Liver (tissue), 9 donors: ENCODE results near the gene AHCY. TPM values are rescaled to one million over a fixed set of nuclear protein-coding genes. Genes with fewer than 3 reads are reported as not detected.

Experiments used
- DNase-seq: peaks from one replicate; pipeline ENCODE4 v3.0.0-alpha.2; 2017; ENCODE audit warnings: low spot score
- H3K27ac ChIP-seq, 2 donors: one replicate each; pipeline ENCODE4 v1.7.0; 2013; ENCODE audit warnings: inconsistent platforms in 2 of 2, low read length in 2 of 2, control low read depth in 1 of 2, low read depth in 1 of 2, mild to moderate bottlenecking in 1 of 2
- H3K27me3 ChIP-seq, 4 donors: one replicate each; pipeline versions ENCODE4 v1.6.1 to v1.7.0; 2013; ENCODE audit warnings: low read length in 3 of 4, inconsistent platforms in 1 of 4, mild to moderate bottlenecking in 1 of 4, moderate library complexity in 1 of 4; ENCODE audit not compliant: control insufficient read depth in 4 of 4, insufficient read depth in 4 of 4
- H3K36me3 ChIP-seq, 4 donors: one replicate each; pipeline versions ENCODE4 v1.6.1 to v1.7.0; 2013; ENCODE audit warnings: low read length in 3 of 4, mild to moderate bottlenecking in 3 of 4, low read depth in 1 of 4, moderate library complexity in 1 of 4; ENCODE audit not compliant: control insufficient read depth in 4 of 4, insufficient read depth in 3 of 4
- H3K4me1 ChIP-seq, 4 donors: one replicate each; pipeline versions ENCODE4 v1.6.1 to v1.7.0; 2013; ENCODE audit warnings: low read length in 3 of 4, mild to moderate bottlenecking in 3 of 4, moderate library complexity in 1 of 4; ENCODE audit not compliant: control insufficient read depth in 4 of 4, insufficient read depth in 4 of 4
- H3K4me3 ChIP-seq, 3 donors: one replicate each; pipeline versions ENCODE4 v1.6.1 to v1.7.0; 2013; ENCODE audit warnings: low read length in 3 of 3, control low read depth in 1 of 3, low read depth in 1 of 3, mild to moderate bottlenecking in 1 of 3
- H3K9ac ChIP-seq, 2 donors: one replicate each; pipeline ENCODE4 v1.7.0; 2013; ENCODE audit warnings: low read length in 2 of 2, mild to moderate bottlenecking in 2 of 2, moderate library complexity in 2 of 2, control low read depth in 1 of 2, low read depth in 1 of 2
- H3K9me3 ChIP-seq, 4 donors: one replicate each; pipeline versions ENCODE4 v1.6.1 to v1.7.0; 2013; ENCODE audit warnings: low read length in 3 of 4; ENCODE audit not compliant: control insufficient read depth in 4 of 4
- CTCF ChIP-seq: fragments of 150-350 bp; IDR thresholded peaks from 2 replicates; pipeline ENCODE4 v1.5.1; 2017; ENCODE audit warnings: improper control_type of control experiment, low read depth, low read length; ENCODE audit not compliant: missing input control
- EGR1 ChIP-seq, 2 donors: IDR thresholded peaks; 2 replicates each; pipeline ENCODE4 v1.6.1; 2016 to 2018; ENCODE audit warnings: antibody characterized with exemption in 2 of 2, low read depth in 2 of 2
- FOXA1 ChIP-seq: IDR thresholded peaks from 2 replicates; pipeline ENCODE4 v1.6.1; 2016; ENCODE audit warnings: antibody characterized with exemption
- FOXA2 ChIP-seq: IDR thresholded peaks from 2 replicates; pipeline ENCODE4 v1.6.1; 2016; ENCODE audit warnings: antibody characterized with exemption
- GABPA ChIP-seq, 2 donors: IDR thresholded peaks in 1 of 2; conservative IDR thresholded peaks in 1 of 2; 2 replicates each; pipeline ENCODE4 v1.6.1; 2016; ENCODE audit warnings: antibody characterized with exemption in 2 of 2, mild to moderate bottlenecking in 1 of 2, moderate library complexity in 1 of 2
- HNF4A ChIP-seq, 2 donors: conservative IDR thresholded peaks; 2 replicates each; pipeline ENCODE4 v1.6.1; 2016; ENCODE audit warnings: antibody characterized with exemption in 2 of 2, mild to moderate bottlenecking in 2 of 2
- HNF4G ChIP-seq: IDR thresholded peaks from 2 replicates; pipeline ENCODE4 v1.6.1; 2016; ENCODE audit warnings: antibody characterized with exemption
- JUND ChIP-seq, 2 donors: IDR thresholded peaks; 2 replicates each; pipeline ENCODE4 v1.6.1; 2016; ENCODE audit warnings: antibody characterized with exemption in 2 of 2
- NR2F2 ChIP-seq: IDR thresholded peaks from 2 replicates; pipeline ENCODE4 v1.6.1; 2016; ENCODE audit warnings: antibody characterized with exemption
- RAD21 ChIP-seq, 2 donors: IDR thresholded peaks; 2 replicates each; pipeline ENCODE4 v1.6.1; 2016; ENCODE audit warnings: antibody characterized with exemption in 2 of 2, mild to moderate bottlenecking in 2 of 2
- RXRA ChIP-seq, 2 donors: IDR thresholded peaks; 2 replicates each; pipeline ENCODE4 v1.6.1; 2017 to 2018; ENCODE audit warnings: antibody characterized with exemption in 2 of 2, mild to moderate bottlenecking in 1 of 2
- SP1 ChIP-seq: IDR thresholded peaks from 2 replicates; pipeline ENCODE4 v1.6.1; 2018; ENCODE audit warnings: antibody characterized with exemption, mild to moderate bottlenecking
- TAF1 ChIP-seq: conservative IDR thresholded peaks from 2 replicates; pipeline ENCODE4 v1.6.1; 2016; ENCODE audit warnings: antibody characterized with exemption, mild to moderate bottlenecking
- YY1 ChIP-seq: IDR thresholded peaks from 2 replicates; pipeline ENCODE4 v1.6.1; 2016; ENCODE audit warnings: antibody characterized with exemption, mild to moderate bottlenecking
- whole genome bisulfite sequencing: extraction: QIAGEN DNeasy Blood & Tissue Kit; methylation state at CpG from one replicate; pipeline ENCODE4 v1.1.7; 2013; 5-methylcytosine and 5-hydroxymethylcytosine counted together
- polyA plus RNA-seq, 2 donors: library from polyadenylated mRNA; stranded (reverse) in 1 of 2; unstranded in 1 of 2; fragments of 200-250 nt in 1 of 2; fragments of >200 nt in 1 of 2; fragmentation: Nextera tagmentation in 1 of 2; extraction: Ambion mirVana in 1 of 2; gene quantifications; one replicate each; pipeline versions ENCODE4 v1.2.1 to v1.2.3, GENCODE V29; 2013 to 2015
- total RNA-seq, 2 donors: library from RNA; depleted of rRNA; stranded (reverse); fragments of >200 nt; gene quantifications; one replicate each; pipeline ENCODE4 v1.2.3, GENCODE V29; 2014
- TF ChIP-seq, protein P1 (sequence below): IDR thresholded peaks from 2 replicates; pipeline ENCODE4 v1.6.1; 2016; ENCODE audit warnings: antibody characterized with exemption
- TF ChIP-seq, protein P2 (sequence below): IDR thresholded peaks from 2 replicates; pipeline ENCODE4 v1.6.1; 2016; ENCODE audit warnings: antibody characterized with exemption
- TF ChIP-seq, protein P3 (sequence below): IDR thresholded peaks from 2 replicates; pipeline ENCODE4 v1.6.1; 2016; ENCODE audit warnings: antibody characterized with exemption, mild to moderate bottlenecking
- TF ChIP-seq, protein P4 (sequence below): IDR thresholded peaks from 2 replicates; pipeline ENCODE4 v1.6.1; 2016; ENCODE audit warnings: antibody characterized with exemption
- donor health status: healthy.
- donor health status: healthy.
- donor health status: healthy.
- donor health status: healthy.
- donor health status: healthy.

AHCY gene
- total and polyA plus RNA-seq, 4 donors = 56.0 to 138 (median 113) TPM

DNA sequence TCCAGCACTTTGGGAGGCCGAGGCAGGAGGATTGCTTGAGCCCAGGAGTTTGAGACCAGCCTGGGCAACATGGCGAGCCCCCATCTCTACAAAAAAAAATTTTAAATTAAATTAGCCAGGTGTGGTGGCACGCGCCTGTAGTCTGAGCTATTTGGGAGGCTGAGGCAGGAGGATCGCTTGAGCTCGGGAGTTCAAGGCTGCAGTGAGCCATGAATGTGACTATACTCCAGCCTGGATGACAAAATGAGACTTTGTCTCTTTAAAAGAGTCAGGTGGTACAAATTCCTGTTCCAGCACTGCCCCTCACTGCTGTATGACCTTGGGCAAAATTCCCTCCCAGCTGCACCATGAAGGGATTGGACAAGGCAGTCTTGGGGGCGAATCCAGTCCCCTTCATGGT is 28.5 kb downstream of the AHCY start:
- WGBS = 98% methylated on average over 7 of the region's 7 CpGs
- peaks cover 9 to 31% (median 15%) of the 10 kb centered on the region in 4 donors for H3K36me3 ChIP-seq

More for the DNA sequence above, 28.5 kb downstream of the AHCY start:
- Histone ChIP-seq H3K9ac (no peak overlapping the region), H3K9me3 (no peaks in the 10 kb centered on the region), H3K27ac (no peak overlapping the region), H3K27me3 (no peaks in the 10 kb centered on the region), H3K4me3 (no peak overlapping the region), H3K4me1 (peaks cover 3 to 7% (median 5%) of the 10 kb centered on the region in 4 donors)
- TF ChIP-seq, protein P1, sequence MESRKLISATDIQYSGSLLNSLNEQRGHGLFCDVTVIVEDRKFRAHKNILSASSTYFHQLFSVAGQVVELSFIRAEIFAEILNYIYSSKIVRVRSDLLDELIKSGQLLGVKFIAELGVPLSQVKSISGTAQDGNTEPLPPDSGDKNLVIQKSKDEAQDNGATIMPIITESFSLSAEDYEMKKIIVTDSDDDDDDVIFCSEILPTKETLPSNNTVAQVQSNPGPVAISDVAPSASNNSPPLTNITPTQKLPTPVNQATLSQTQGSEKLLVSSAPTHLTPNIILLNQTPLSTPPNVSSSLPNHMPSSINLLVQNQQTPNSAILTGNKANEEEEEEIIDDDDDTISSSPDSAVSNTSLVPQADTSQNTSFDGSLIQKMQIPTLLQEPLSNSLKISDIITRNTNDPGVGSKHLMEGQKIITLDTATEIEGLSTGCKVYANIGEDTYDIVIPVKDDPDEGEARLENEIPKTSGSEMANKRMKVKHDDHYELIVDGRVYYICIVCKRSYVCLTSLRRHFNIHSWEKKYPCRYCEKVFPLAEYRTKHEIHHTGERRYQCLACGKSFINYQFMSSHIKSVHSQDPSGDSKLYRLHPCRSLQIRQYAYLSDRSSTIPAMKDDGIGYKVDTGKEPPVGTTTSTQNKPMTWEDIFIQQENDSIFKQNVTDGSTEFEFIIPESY = no peak
- TF ChIP-seq, protein P2, sequence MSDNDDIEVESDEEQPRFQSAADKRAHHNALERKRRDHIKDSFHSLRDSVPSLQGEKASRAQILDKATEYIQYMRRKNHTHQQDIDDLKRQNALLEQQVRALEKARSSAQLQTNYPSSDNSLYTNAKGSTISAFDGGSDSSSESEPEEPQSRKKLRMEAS = no peak
- TF ChIP-seq RXRA (IDR thresholded peaks at IDR 0.05) (no peak), GABPA (IDR thresholded peaks at IDR 0.05 in 1 of 2, conservative IDR thresholded peaks at IDR 0.05 in 1 of 2) (no peak), SP1 (no peak), CTCF (no peak), FOXA2 (no peak), YY1 (no peak), HNF4G (no peak), FOXA1 (no peak), TAF1 (no peak), NR2F2 (no peak), JUND (IDR thresholded peaks at IDR 0.05) (no peak), EGR1 (IDR thresholded peaks at IDR 0.05; ENCODE audit: low read depth in 2 of 2) (no peak), HNF4A (conservative IDR thresholded peaks at IDR 0.05) (no peak), RAD21 (IDR thresholded peaks at IDR 0.05) (no peak)
- TF ChIP-seq, protein P3, sequence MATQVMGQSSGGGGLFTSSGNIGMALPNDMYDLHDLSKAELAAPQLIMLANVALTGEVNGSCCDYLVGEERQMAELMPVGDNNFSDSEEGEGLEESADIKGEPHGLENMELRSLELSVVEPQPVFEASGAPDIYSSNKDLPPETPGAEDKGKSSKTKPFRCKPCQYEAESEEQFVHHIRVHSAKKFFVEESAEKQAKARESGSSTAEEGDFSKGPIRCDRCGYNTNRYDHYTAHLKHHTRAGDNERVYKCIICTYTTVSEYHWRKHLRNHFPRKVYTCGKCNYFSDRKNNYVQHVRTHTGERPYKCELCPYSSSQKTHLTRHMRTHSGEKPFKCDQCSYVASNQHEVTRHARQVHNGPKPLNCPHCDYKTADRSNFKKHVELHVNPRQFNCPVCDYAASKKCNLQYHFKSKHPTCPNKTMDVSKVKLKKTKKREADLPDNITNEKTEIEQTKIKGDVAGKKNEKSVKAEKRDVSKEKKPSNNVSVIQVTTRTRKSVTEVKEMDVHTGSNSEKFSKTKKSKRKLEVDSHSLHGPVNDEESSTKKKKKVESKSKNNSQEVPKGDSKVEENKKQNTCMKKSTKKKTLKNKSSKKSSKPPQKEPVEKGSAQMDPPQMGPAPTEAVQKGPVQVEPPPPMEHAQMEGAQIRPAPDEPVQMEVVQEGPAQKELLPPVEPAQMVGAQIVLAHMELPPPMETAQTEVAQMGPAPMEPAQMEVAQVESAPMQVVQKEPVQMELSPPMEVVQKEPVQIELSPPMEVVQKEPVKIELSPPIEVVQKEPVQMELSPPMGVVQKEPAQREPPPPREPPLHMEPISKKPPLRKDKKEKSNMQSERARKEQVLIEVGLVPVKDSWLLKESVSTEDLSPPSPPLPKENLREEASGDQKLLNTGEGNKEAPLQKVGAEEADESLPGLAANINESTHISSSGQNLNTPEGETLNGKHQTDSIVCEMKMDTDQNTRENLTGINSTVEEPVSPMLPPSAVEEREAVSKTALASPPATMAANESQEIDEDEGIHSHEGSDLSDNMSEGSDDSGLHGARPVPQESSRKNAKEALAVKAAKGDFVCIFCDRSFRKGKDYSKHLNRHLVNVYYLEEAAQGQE = no peak
- TF ChIP-seq, protein P4, sequence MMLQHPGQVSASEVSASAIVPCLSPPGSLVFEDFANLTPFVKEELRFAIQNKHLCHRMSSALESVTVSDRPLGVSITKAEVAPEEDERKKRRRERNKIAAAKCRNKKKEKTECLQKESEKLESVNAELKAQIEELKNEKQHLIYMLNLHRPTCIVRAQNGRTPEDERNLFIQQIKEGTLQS = no peak
- DNase-seq = no peak
